Sigmoid colon (tissue), 7 donors: ENCODE measurements around the gene AP4S1. TPM values are rescaled to one million over a fixed set of nuclear protein-coding genes. Genes with fewer than 3 reads are reported as not detected.

Source experiments
- DNase-seq: peaks from one replicate; pipeline ENCODE4 v3.0.0-alpha.2; 2019
- H3K27ac ChIP-seq, 4 donors: fragments of 200-600 bp; sonication (generic); one replicate each; pipeline ENCODE4 v1.5.1; 2016 to 2019; ENCODE audit warnings: mild to moderate bottlenecking in 1 of 4
- H3K27me3 ChIP-seq, 3 donors: fragments of 200-600 bp; sonication (generic); one replicate each; pipeline ENCODE4 v1.5.1; 2019; ENCODE audit warnings: mild to moderate bottlenecking in 1 of 3
- H3K36me3 ChIP-seq, 4 donors: fragments of 200-600 bp; sonication (generic); one replicate each; pipeline ENCODE4 v1.5.1; 2016 to 2019
- H3K4me1 ChIP-seq, 4 donors: fragments of 200-600 bp; sonication (generic); one replicate each; pipeline ENCODE4 v1.5.1; 2017 to 2019
- H3K4me3 ChIP-seq, 4 donors: fragments of 200-600 bp; sonication (generic); one replicate each; pipeline ENCODE4 v1.5.1; 2017 to 2019; ENCODE audit warnings: mild to moderate bottlenecking in 2 of 4, moderate library complexity in 1 of 4
- H3K9me3 ChIP-seq, 4 donors: fragments of 200-600 bp in 3 of 4; sonication (generic) in 3 of 4; one replicate each; pipeline versions ENCODE4 v1.5.1 to v1.6.1; 2013 to 2019
- CTCF ChIP-seq, 4 experiments: fragments of 450-650 bp in 3 of 4; fragments of 200-600 bp in 1 of 4; IDR thresholded peaks; one replicate each; pipeline ENCODE4 v1.5.1; 2016 to 2019; ENCODE audit warnings: antibody characterized with exemption in 4 of 4, mild to moderate bottlenecking in 3 of 4, moderate library complexity in 2 of 4
- EP300 ChIP-seq, 4 donors: sonication (generic); formaldehyde crosslinking; IDR thresholded peaks; one replicate each; pipeline ENCODE4 v1.6.1; 2017; ENCODE audit warnings: antibody characterized with exemption in 4 of 4
- POLR2A ChIP-seq, 2 donors: fragments of 450-650 bp; IDR thresholded peaks; one replicate each; pipeline ENCODE4 v1.6.1; 2016; ENCODE audit warnings: antibody characterized with exemption in 2 of 2, mild to moderate bottlenecking in 2 of 2, moderate library complexity in 2 of 2
- POLR2AphosphoS5 ChIP-seq, 4 donors: sonication (generic); formaldehyde crosslinking; IDR thresholded peaks; one replicate each; pipeline ENCODE4 v1.6.1; 2017; ENCODE audit warnings: antibody characterized with exemption in 4 of 4
- WGBS, 2 donors: extraction: QIAGEN DNeasy Blood & Tissue Kit; methylation state at CpG; one replicate each; pipeline ENCODE4 v1.1.7; 2013; 5-methylcytosine and 5-hydroxymethylcytosine counted together
- intact Hi-C: fragments of 100-400 bp; cut with DNase I; formaldehyde crosslinking; loops from one replicate; pipeline ENCODE4 v1.15.1; 2023
- polyA plus RNA-seq, 3 donors: library from polyadenylated mRNA; stranded (reverse); fragments of 200-250 nt; gene quantifications; one replicate each; pipeline ENCODE4 v1.2.3, GENCODE V29; 2013
- total RNA-seq, 4 donors: library from RNA; depleted of rRNA; stranded (reverse); fragments of >200 nt; gene quantifications; one replicate each; pipeline ENCODE4 v1.1.0, GENCODE V29; 2016
- donor health status: healthy with polysubstance abuse.
- donor health status: Bipolar disorder and iron deficiency.
- donor health status: healthy.

Gene AP4S1
- total and polyA plus RNA-seq, 7 donors, result 4.8 to 29.1 (median 13.8) TPM

GRCh38 chr14:30993071-30993470 is 32.4 kb upstream of the AP4S1 start:
- Histone ChIP-seq H3K9me3 (no peaks in the 10 kb centered on the region), H3K36me3 (no peaks in the 10 kb centered on the region), H3K4me1 (peaks cover 0 to 62% (median 41%) of the 10 kb centered on the region in 4 donors), H3K27ac (no peak overlapping the region), H3K4me3 (no peak overlapping the region), H3K27me3 (no peaks in the 10 kb centered on the region)
- intact Hi-C loops, result no loop called here
- TF ChIP-seq POLR2A (IDR thresholded peaks at IDR 0.05) (no peak), EP300 (IDR thresholded peaks at IDR 0.05) (no peak), POLR2AphosphoS5 (IDR thresholded peaks at IDR 0.05) (no peak), CTCF (IDR thresholded peaks at IDR 0.05) (no peak)
- no peak for DNase-seq

- 29% methylated on average over 4 of the region's 4 CpGs for WGBS, 2 donors
Measured at GRCh38 chr14:30994681-30995620, 30.5 kb upstream of the AP4S1 start.

GRCh38 chr14:30995689-30996088 is 29.8 kb upstream of the AP4S1 start:
- H3K4me3 ChIP-seq, result no peak overlapping the region
- H3K27me3 ChIP-seq, result no peaks in the 10 kb centered on the region
- H3K27ac ChIP-seq, result peak overlapping the region in 2 of 4 donors; percentile 3 to 7
- TF ChIP-seq EP300 (IDR thresholded peaks at IDR 0.05) (no peak), POLR2A (IDR thresholded peaks at IDR 0.05) (no peak), CTCF (IDR thresholded peaks at IDR 0.05) (no peak), POLR2AphosphoS5 (IDR thresholded peaks at IDR 0.05) (no peak)
- peaks cover 0 to 2% (median 0%) of the 10 kb centered on the region in 4 donors for H3K9me3 ChIP-seq
- no peak for DNase-seq
- WGBS, 2 donors, result 73 to 88% methylated on average over 3 of the region's 3 CpGs
- H3K4me1 ChIP-seq, result peaks cover 0 to 55% (median 37%) of the 10 kb centered on the region in 4 donors
- no peaks in the 10 kb centered on the region for H3K36me3 ChIP-seq
- intact Hi-C loops, result no loop called here

More at GRCh38 chr14:30994681-30995620, 30.5 kb upstream of the AP4S1 start:
- Histone ChIP-seq H3K4me3 (no peak overlapping the region), H3K4me1 (peaks cover 0 to 53% (median 35%) of the 10 kb centered on the region in 4 donors), H3K27ac (peak overlapping the region in 3 of 4 donors; percentile 3 to 28 (median 3)), H3K27me3 (no peaks in the 10 kb centered on the region), H3K36me3 (no peaks in the 10 kb centered on the region), H3K9me3 (peaks cover 0 to 2% (median 0%) of the 10 kb centered on the region in 4 donors)
- TF ChIP-seq EP300 (IDR thresholded peaks at IDR 0.05) (no peak), POLR2A (IDR thresholded peaks at IDR 0.05) (no peak), POLR2AphosphoS5 (IDR thresholded peaks at IDR 0.05) (no peak), CTCF (IDR thresholded peaks at IDR 0.05) (no peak)
- intact Hi-C loops, result no loop called here
- no peak for DNase-seq

GRCh38 chr14:30996892-30997659 is 28.4 kb upstream of the AP4S1 start:
- Histone ChIP-seq H3K27ac (no peak overlapping the region), H3K4me3 (no peak overlapping the region), H3K36me3 (no peaks in the 10 kb centered on the region), H3K9me3 (peaks cover 0 to 2% (median 0%) of the 10 kb centered on the region in 4 donors), H3K27me3 (no peaks in the 10 kb centered on the region), H3K4me1 (peaks cover 0 to 47% (median 33%) of the 10 kb centered on the region in 4 donors)
- no peak for DNase-seq
- TF ChIP-seq POLR2A (IDR thresholded peaks at IDR 0.05) (no peak), CTCF (IDR thresholded peaks at IDR 0.05) (no peak), POLR2AphosphoS5 (IDR thresholded peaks at IDR 0.05) (no peak), EP300 (IDR thresholded peaks at IDR 0.05) (no peak)
- intact Hi-C loops, result no loop called here
- 91 to 97% methylated on average over 4 of the region's 4 CpGs for WGBS, 2 donors
